HepG2 (cell line): Measurements from ENCODE around the gene PIK3R1. TPM values are rescaled to one million over a fixed set of nuclear protein-coding genes. Genes with fewer than 3 reads are reported as not detected.

Experiments used
- ATAC-seq: fragments of 200-7000 bp; cut with Tn5 transposase; 3 replicates; pipeline ENCODE4 v1.9.1; 2020; ENCODE audit warnings: mild to moderate bottlenecking, moderate library complexity
- BruUV-seq: library from RNA; stranded (reverse); fragments of 400-500 nt; replicated peaks from 2 replicates; lab custom pipeline; 2021; lab: Mats Ljungman, UMichigan
- CTCF ChIA-PET: fragments of 300-600 bp; formaldehyde crosslinking; extraction: SDS; loops from one replicate; lab custom pipeline; 2021; ENCODE audit warnings: low total read pairs, inconsistent platforms, low intra/inter-chr PET ratio; lab: Yijun Ruan, JAX
- POLR2A ChIA-PET: fragments of 350-600 bp; sonication (Branson Sonifier 250); formaldehyde crosslinking; loops from one replicate; lab custom pipeline; 2020; ENCODE audit warnings: antibody characterized with exemption, inconsistent platforms; lab: Yijun Ruan, JAX
- DNase-seq: peaks from one replicate; pipeline ENCODE4 v3.0.0-alpha.2; 2015; ENCODE audit warnings: low spot score
- FAIRE-seq: peaks from 3 replicates; lab custom pipeline; 2011; peaks lifted over from hg19 to GRCh38; lab: Jason Lieb, UNC
- H2AFZ ChIP-seq: one replicate; pipeline ENCODE4 v1.6.1; 2011; ENCODE audit warnings: low read length, inconsistent platforms
- H3K27ac ChIP-seq: fragments of 300-600 bp; 3 replicates; pipeline ENCODE4 v1.8.0; 2011; ENCODE audit warnings: mixed run types, mild to moderate bottlenecking, mixed read lengths, low read length, inconsistent platforms; ENCODE audit not compliant: insufficient read depth; ENCODE audit errors: extremely low read length
- H3K27me3 ChIP-seq, 2 experiments: fragments of 200-600 bp in 1 of 2; 2 replicates in 1 of 2; 3 replicates in 1 of 2; pipeline versions ENCODE4 v1.6.0 to v1.8.0; 2011; ENCODE audit warnings: low read length in 2 of 2, mild to moderate bottlenecking in 2 of 2, moderate library complexity in 2 of 2, inconsistent platforms in 1 of 2; ENCODE audit not compliant: insufficient read depth in 2 of 2, control insufficient read depth in 1 of 2
- H3K36me3 ChIP-seq, 2 experiments: fragments of 200-600 bp in 1 of 2; replicated peaks in 1 of 2; 2 replicates in 1 of 2; 3 replicates in 1 of 2; pipeline versions ENCODE4 v1.5.1 to v1.8.0; 2011; ENCODE audit warnings: low read length in 2 of 2, inconsistent platforms in 1 of 2; ENCODE audit not compliant: insufficient read depth in 2 of 2, control insufficient read depth in 1 of 2
- H3K4me1 ChIP-seq: 2 replicates; pipeline ENCODE4 v1.5.1; 2012; ENCODE audit warnings: low read length, inconsistent platforms; ENCODE audit not compliant: insufficient read depth
- H3K4me2 ChIP-seq: 2 replicates; pipeline ENCODE4 v1.6.0; 2011; ENCODE audit warnings: low read depth, low read length, inconsistent platforms
- H3K4me3 ChIP-seq, 3 experiments: fragments of 200-600 bp in 1 of 3; sonication (generic), shearing (Covaris generic) in 1 of 3; replicated peaks in 1 of 3; 2 replicates each; pipeline ENCODE4 v1.5.1; 2011 to 2016; ENCODE audit warnings: low read length in 3 of 3, inconsistent platforms in 2 of 3, low read depth in 2 of 3, mild to moderate bottlenecking in 2 of 3, control low read depth in 1 of 3, mixed read lengths in 1 of 3; ENCODE audit not compliant: insufficient read depth in 1 of 3
- H3K79me2 ChIP-seq: one replicate; pipeline ENCODE4 v1.6.1; 2011; ENCODE audit warnings: low read length, inconsistent platforms; ENCODE audit not compliant: insufficient read depth
- H3K9ac ChIP-seq: 2 replicates; pipeline ENCODE4 v1.6.0; 2011; ENCODE audit warnings: mild to moderate bottlenecking, low read depth, low read length, inconsistent platforms; ENCODE audit not compliant: insufficient read depth
- H3K9me3 ChIP-seq: 2 replicates; pipeline ENCODE4 v1.5.1; 2012; ENCODE audit warnings: mild to moderate bottlenecking, low read length
- H4K20me1 ChIP-seq: 2 replicates; pipeline ENCODE4 v1.6.0; 2011; ENCODE audit warnings: inconsistent platforms, mild to moderate bottlenecking, low read length, moderate library complexity; ENCODE audit not compliant: insufficient read depth
- KMT2B ChIP-seq: IDR thresholded peaks from 2 replicates; pipeline ENCODE4 v1.6.1; 2016; ENCODE audit warnings: missing genetic modification reagents, missing compliant biosample characterization
- PCBP2 ChIP-seq: fragments of 200-400 bp; formaldehyde crosslinking; optimal IDR thresholded peaks from 2 replicates; pipeline ENCODE3; 2018; ENCODE audit warnings: low read length, low read depth; ENCODE audit not compliant: poor library complexity, severe bottlenecking
- SIN3B ChIP-seq: fragments of 150-350 bp; IDR thresholded peaks from 2 replicates; pipeline ENCODE4 v1.6.1; 2014; ENCODE audit warnings: low read length
- TAF15 ChIP-seq: fragments of 200-400 bp; formaldehyde crosslinking; IDR thresholded peaks from one replicate; pipeline ENCODE4 v1.6.1; 2018; ENCODE audit warnings: mild to moderate bottlenecking, low read depth, low read length; ENCODE audit not compliant: poor library complexity, severe bottlenecking
- TGIF2 ChIP-seq: IDR thresholded peaks from 2 replicates; pipeline ENCODE4 v1.6.1; 2016; ENCODE audit warnings: control low read depth, missing compliant biosample characterization
- ZNF160 ChIP-seq: sonication (generic); formaldehyde crosslinking; IDR thresholded peaks from 2 replicates; pipeline ENCODE4 v1.8.0; 2022; ENCODE audit warnings: mild to moderate bottlenecking, inconsistent platforms, missing genetic modification reagents
- ZNF256 ChIP-seq: sonication (generic); formaldehyde crosslinking; conservative IDR thresholded peaks from 2 replicates; pipeline ENCODE4 v1.4.0; 2020; ENCODE audit warnings: missing genetic modification reagents
- ZNF292 ChIP-seq: sonication (generic); formaldehyde crosslinking; IDR thresholded peaks from 2 replicates; pipeline ENCODE4 v1.8.1; 2022; ENCODE audit warnings: mild to moderate bottlenecking, low read depth, missing genetic modification reagents, borderline replicate concordance
- ZNF333 ChIP-seq: sonication (generic); formaldehyde crosslinking; IDR thresholded peaks from 2 replicates; pipeline ENCODE4 v1.4.0; 2020; ENCODE audit warnings: mild to moderate bottlenecking, missing genetic modification reagents, borderline replicate concordance
- ZNF878 ChIP-seq: sonication (generic); formaldehyde crosslinking; IDR thresholded peaks from 2 replicates; pipeline ENCODE4 v1.8.1; 2023; ENCODE audit warnings: mild to moderate bottlenecking, missing genetic modification reagents, moderate library complexity
- ZSCAN25 ChIP-seq: sonication (generic); formaldehyde crosslinking; IDR thresholded peaks from 2 replicates; pipeline ENCODE4 v1.8.0; 2022; ENCODE audit warnings: mild to moderate bottlenecking, missing genetic modification reagents
- WGBS: methylation state at CpG from one replicate; pipeline ENCODE4 v1.1.6; 2017; ENCODE audit warnings: low lambda C conversion rate; 5-methylcytosine and 5-hydroxymethylcytosine counted together
- in situ Hi-C: cut with HindIII; loops from 2 replicates; pipeline ENCODE4 v1.10.0; 2017; ENCODE audit warnings: low pct_unique_long_range_greater_than_20kb; ENCODE audit not compliant: extremely low pct_ligation_motif_present
- intact Hi-C: fragments of 100-400 bp; cut with micrococcal nuclease; formaldehyde crosslinking; loops from one replicate; pipeline ENCODE4 v1.10.0; 2022; ENCODE audit not compliant: unreplicated experiment
- polyA plus RNA-seq, 8 experiments: library from polyadenylated mRNA; depleted of rRNA in 3 of 8; stranded (reverse) in 7 of 8; unstranded in 1 of 8; fragments of >200 nt; fragmentation: Illumina TruSeq in 4 of 8; extraction: Trizol in 4 of 8; gene quantifications; 2 replicates each; pipeline versions ENCODE4 v1.2.1 to v1.2.3, GENCODE V29; 2011 to 2016; ENCODE audit warnings: low read depth in 4 of 8, missing spikeins in 1 of 8, mixed read lengths in 1 of 8; ENCODE audit not compliant: insufficient read depth in 1 of 8
- total RNA-seq, 5 experiments: library from RNA; depleted of rRNA; stranded (reverse); fragments of >200 nt; fragmentation: Illumina TruSeq; extraction: Trizol; gene quantifications; 2 replicates each; pipeline ENCODE4 v1.2.3, GENCODE V29; 2016; ENCODE audit warnings: low read depth in 1 of 5
- TF ChIP-seq, protein P1 (sequence below): sonication (generic); formaldehyde crosslinking; conservative IDR thresholded peaks from 2 replicates; pipeline ENCODE4 v1.8.0; 2022; ENCODE audit warnings: low read depth, missing genetic modification reagents
- TF ChIP-seq, protein P2 (sequence below): sonication (generic); formaldehyde crosslinking; IDR thresholded peaks from 2 replicates; pipeline ENCODE4 v1.5.0; 2020; ENCODE audit warnings: mild to moderate bottlenecking, missing genetic modification reagents
- TF ChIP-seq, protein P3 (sequence below): sonication (generic); formaldehyde crosslinking; IDR thresholded peaks from 2 replicates; pipeline ENCODE4 v1.4.0; 2020; ENCODE audit warnings: missing genetic modification reagents

PIK3R1 gene
- total and polyA plus RNA-seq, 2 of the 13 experiments (the other 11 are each of a cell fraction or from before 2014, with no cell fraction given), result 8.4 to 21.3 TPM

DNA sequence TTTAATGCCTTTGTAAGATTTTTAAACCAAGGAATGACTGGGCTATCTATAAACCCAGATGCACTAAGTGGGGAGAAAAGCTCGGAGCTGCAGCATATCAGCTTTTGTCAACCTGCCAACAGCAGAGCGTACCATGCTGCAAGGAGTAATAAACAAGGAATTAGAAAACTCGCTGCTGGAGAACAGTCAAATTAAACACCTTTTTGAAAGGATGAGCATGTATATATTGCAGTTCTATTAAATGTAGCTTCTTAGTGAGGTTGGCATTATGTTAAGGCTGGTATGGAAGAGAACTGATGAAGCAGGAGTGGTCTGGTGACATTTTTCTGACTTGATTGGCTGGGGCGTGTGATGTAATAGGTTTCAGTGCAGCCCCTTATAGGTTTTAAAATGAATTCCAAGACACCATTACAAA, 74.7 kb downstream of the PIK3R1 start:
- Histone ChIP-seq H4K20me1 (no peaks in the 10 kb centered on the region; the same call in 1 of the 2 replicates), H2AFZ (no peak overlapping the region), H3K9ac (0 out of 2 replicates have a peak overlapping the region, but pooled peaks have one; percentile 72), H3K4me2 (peak overlapping the region; percentile 82), H3K9me3 (no peaks in the 10 kb centered on the region), H3K27ac (no peak overlapping the region), H3K4me1 (peaks cover 54% of the 10 kb centered on the region), H3K4me3 (peak overlapping the region in 2 of 3 experiments; percentile 62 to 65; a peak in 3 of 6 replicates), H3K36me3 (peaks cover 8 to 28% of the 10 kb centered on the region in 2 experiments), H3K27me3 (no peaks in the 10 kb centered on the region; a peak in 1 of 5 replicates), H3K79me2 (peaks cover 31% of the 10 kb centered on the region)
- TF ChIP-seq TGIF2 (no peak), ZSCAN25 (CRISPR knock-in tag) (no peak), ZNF256 (CRISPR knock-in tag) (no peak), ZNF878 (CRISPR knock-in tag) (no peak), KMT2B (CRISPR knock-in tag) (no peak), TAF15 (no peak), ZNF333 (CRISPR knock-in tag) (no peak), PCBP2 (no peak), ZNF160 (CRISPR knock-in tag) (no peak), ZNF292 (CRISPR knock-in tag) (no peak), SIN3B (no peak)
- TF ChIP-seq, protein P1, sequence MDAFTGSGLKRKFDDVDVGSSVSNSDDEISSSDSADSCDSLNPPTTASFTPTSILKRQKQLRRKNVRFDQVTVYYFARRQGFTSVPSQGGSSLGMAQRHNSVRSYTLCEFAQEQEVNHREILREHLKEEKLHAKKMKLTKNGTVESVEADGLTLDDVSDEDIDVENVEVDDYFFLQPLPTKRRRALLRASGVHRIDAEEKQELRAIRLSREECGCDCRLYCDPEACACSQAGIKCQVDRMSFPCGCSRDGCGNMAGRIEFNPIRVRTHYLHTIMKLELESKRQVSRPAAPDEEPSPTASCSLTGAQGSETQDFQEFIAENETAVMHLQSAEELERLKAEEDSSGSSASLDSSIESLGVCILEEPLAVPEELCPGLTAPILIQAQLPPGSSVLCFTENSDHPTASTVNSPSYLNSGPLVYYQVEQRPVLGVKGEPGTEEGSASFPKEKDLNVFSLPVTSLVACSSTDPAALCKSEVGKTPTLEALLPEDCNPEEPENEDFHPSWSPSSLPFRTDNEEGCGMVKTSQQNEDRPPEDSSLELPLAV (CRISPR knock-in tag), result no peak
- TF ChIP-seq, protein P2, sequence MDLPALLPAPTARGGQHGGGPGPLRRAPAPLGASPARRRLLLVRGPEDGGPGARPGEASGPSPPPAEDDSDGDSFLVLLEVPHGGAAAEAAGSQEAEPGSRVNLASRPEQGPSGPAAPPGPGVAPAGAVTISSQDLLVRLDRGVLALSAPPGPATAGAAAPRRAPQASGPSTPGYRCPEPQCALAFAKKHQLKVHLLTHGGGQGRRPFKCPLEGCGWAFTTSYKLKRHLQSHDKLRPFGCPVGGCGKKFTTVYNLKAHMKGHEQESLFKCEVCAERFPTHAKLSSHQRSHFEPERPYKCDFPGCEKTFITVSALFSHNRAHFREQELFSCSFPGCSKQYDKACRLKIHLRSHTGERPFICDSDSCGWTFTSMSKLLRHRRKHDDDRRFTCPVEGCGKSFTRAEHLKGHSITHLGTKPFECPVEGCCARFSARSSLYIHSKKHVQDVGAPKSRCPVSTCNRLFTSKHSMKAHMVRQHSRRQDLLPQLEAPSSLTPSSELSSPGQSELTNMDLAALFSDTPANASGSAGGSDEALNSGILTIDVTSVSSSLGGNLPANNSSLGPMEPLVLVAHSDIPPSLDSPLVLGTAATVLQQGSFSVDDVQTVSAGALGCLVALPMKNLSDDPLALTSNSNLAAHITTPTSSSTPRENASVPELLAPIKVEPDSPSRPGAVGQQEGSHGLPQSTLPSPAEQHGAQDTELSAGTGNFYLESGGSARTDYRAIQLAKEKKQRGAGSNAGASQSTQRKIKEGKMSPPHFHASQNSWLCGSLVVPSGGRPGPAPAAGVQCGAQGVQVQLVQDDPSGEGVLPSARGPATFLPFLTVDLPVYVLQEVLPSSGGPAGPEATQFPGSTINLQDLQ (CRISPR knock-in tag), result no peak
- TF ChIP-seq, protein P3, sequence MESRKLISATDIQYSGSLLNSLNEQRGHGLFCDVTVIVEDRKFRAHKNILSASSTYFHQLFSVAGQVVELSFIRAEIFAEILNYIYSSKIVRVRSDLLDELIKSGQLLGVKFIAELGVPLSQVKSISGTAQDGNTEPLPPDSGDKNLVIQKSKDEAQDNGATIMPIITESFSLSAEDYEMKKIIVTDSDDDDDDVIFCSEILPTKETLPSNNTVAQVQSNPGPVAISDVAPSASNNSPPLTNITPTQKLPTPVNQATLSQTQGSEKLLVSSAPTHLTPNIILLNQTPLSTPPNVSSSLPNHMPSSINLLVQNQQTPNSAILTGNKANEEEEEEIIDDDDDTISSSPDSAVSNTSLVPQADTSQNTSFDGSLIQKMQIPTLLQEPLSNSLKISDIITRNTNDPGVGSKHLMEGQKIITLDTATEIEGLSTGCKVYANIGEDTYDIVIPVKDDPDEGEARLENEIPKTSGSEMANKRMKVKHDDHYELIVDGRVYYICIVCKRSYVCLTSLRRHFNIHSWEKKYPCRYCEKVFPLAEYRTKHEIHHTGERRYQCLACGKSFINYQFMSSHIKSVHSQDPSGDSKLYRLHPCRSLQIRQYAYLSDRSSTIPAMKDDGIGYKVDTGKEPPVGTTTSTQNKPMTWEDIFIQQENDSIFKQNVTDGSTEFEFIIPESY (CRISPR knock-in tag), result no peak
- no peak for DNase-seq
- CTCF ChIA-PET, result no interaction called here
- POLR2A ChIA-PET, result no interaction called here
- ATAC-seq, result no peak
- 89% methylated on average over 4 of the region's 4 CpGs for WGBS
- FAIRE-seq, result no peak
- in situ Hi-C loops, result no loop called here
- no TSS peak for BruUV-seq
- intact Hi-C loops, result no loop called here
